HepG2 (cell line): ENCODE results near the gene SLC15A3. TPM values are rescaled to one million over a fixed set of nuclear protein-coding genes. Genes with fewer than 3 reads are reported as not detected.

Source experiments
- ATAC-seq: fragments of 200-7000 bp; cut with Tn5 transposase; 3 replicates; pipeline ENCODE4 v1.9.1; 2020; ENCODE audit warnings: mild to moderate bottlenecking, moderate library complexity
- BruUV-seq: library from RNA; stranded (reverse); fragments of 400-500 nt; replicated peaks from 2 replicates; lab custom pipeline; 2021; lab: Mats Ljungman, UMichigan
- CTCF ChIA-PET: fragments of 300-600 bp; formaldehyde crosslinking; extraction: SDS; loops from one replicate; lab custom pipeline; 2021; ENCODE audit warnings: low total read pairs, inconsistent platforms, low intra/inter-chr PET ratio; lab: Yijun Ruan, JAX
- POLR2A ChIA-PET: fragments of 350-600 bp; sonication (Branson Sonifier 250); formaldehyde crosslinking; loops from one replicate; lab custom pipeline; 2020; ENCODE audit warnings: antibody characterized with exemption, inconsistent platforms; lab: Yijun Ruan, JAX
- DNase-seq: peaks from one replicate; pipeline ENCODE4 v3.0.0-alpha.2; 2015; ENCODE audit warnings: low spot score
- FAIRE-seq: peaks from 3 replicates; lab custom pipeline; 2011; peaks lifted over from hg19 to GRCh38; lab: Jason Lieb, UNC
- H2AFZ ChIP-seq: one replicate; pipeline ENCODE4 v1.6.1; 2011; ENCODE audit warnings: low read length, inconsistent platforms
- H3K27ac ChIP-seq: fragments of 300-600 bp; 3 replicates; pipeline ENCODE4 v1.8.0; 2011; ENCODE audit warnings: mixed run types, mild to moderate bottlenecking, mixed read lengths, low read length, inconsistent platforms; ENCODE audit not compliant: insufficient read depth; ENCODE audit errors: extremely low read length
- H3K27me3 ChIP-seq, 2 experiments: fragments of 200-600 bp in 1 of 2; 2 replicates in 1 of 2; 3 replicates in 1 of 2; pipeline versions ENCODE4 v1.6.0 to v1.8.0; 2011; ENCODE audit warnings: low read length in 2 of 2, mild to moderate bottlenecking in 2 of 2, moderate library complexity in 2 of 2, inconsistent platforms in 1 of 2; ENCODE audit not compliant: insufficient read depth in 2 of 2, control insufficient read depth in 1 of 2
- H3K36me3 ChIP-seq, 2 experiments: fragments of 200-600 bp in 1 of 2; replicated peaks in 1 of 2; 2 replicates in 1 of 2; 3 replicates in 1 of 2; pipeline versions ENCODE4 v1.5.1 to v1.8.0; 2011; ENCODE audit warnings: low read length in 2 of 2, inconsistent platforms in 1 of 2; ENCODE audit not compliant: insufficient read depth in 2 of 2, control insufficient read depth in 1 of 2
- H3K4me1 ChIP-seq: 2 replicates; pipeline ENCODE4 v1.5.1; 2012; ENCODE audit warnings: low read length, inconsistent platforms; ENCODE audit not compliant: insufficient read depth
- H3K4me2 ChIP-seq: 2 replicates; pipeline ENCODE4 v1.6.0; 2011; ENCODE audit warnings: low read depth, low read length, inconsistent platforms
- H3K4me3 ChIP-seq, 3 experiments: fragments of 200-600 bp in 1 of 3; sonication (generic), shearing (Covaris generic) in 1 of 3; replicated peaks in 1 of 3; 2 replicates each; pipeline ENCODE4 v1.5.1; 2011 to 2016; ENCODE audit warnings: low read length in 3 of 3, inconsistent platforms in 2 of 3, low read depth in 2 of 3, mild to moderate bottlenecking in 2 of 3, control low read depth in 1 of 3, mixed read lengths in 1 of 3; ENCODE audit not compliant: insufficient read depth in 1 of 3
- H3K79me2 ChIP-seq: one replicate; pipeline ENCODE4 v1.6.1; 2011; ENCODE audit warnings: low read length, inconsistent platforms; ENCODE audit not compliant: insufficient read depth
- H3K9ac ChIP-seq: 2 replicates; pipeline ENCODE4 v1.6.0; 2011; ENCODE audit warnings: mild to moderate bottlenecking, low read depth, low read length, inconsistent platforms; ENCODE audit not compliant: insufficient read depth
- H3K9me3 ChIP-seq: 2 replicates; pipeline ENCODE4 v1.5.1; 2012; ENCODE audit warnings: mild to moderate bottlenecking, low read length
- H4K20me1 ChIP-seq: 2 replicates; pipeline ENCODE4 v1.6.0; 2011; ENCODE audit warnings: inconsistent platforms, mild to moderate bottlenecking, low read length, moderate library complexity; ENCODE audit not compliant: insufficient read depth
- ATAD3A ChIP-seq: sonication (generic); formaldehyde crosslinking; IDR thresholded peaks from 2 replicates; pipeline ENCODE4 v1.4.0; 2020; ENCODE audit warnings: missing genetic modification reagents
- BHLHE40 ChIP-seq: IDR thresholded peaks from 2 replicates; pipeline ENCODE4 v1.6.1; 2011; ENCODE audit warnings: low read length, improper control_type of control experiment
- CBX5 ChIP-seq: sonication (generic); formaldehyde crosslinking; IDR thresholded peaks from 2 replicates; pipeline ENCODE4 v1.4.0; 2020; ENCODE audit warnings: missing genetic modification reagents, borderline replicate concordance
- ELF3 ChIP-seq: IDR thresholded peaks from 2 replicates; pipeline ENCODE4 v1.6.1; 2016; ENCODE audit warnings: missing genetic modification reagents, missing compliant biosample characterization
- ERF ChIP-seq: IDR thresholded peaks from 2 replicates; pipeline ENCODE4 v1.6.1; 2018; ENCODE audit warnings: missing biosample characterization, missing genetic modification reagents
- FOXO1 ChIP-seq: sonication (generic); formaldehyde crosslinking; IDR thresholded peaks from 2 replicates; pipeline ENCODE4 v1.4.0; 2020; ENCODE audit warnings: missing genetic modification reagents
- GATAD2A ChIP-seq: IDR thresholded peaks from 2 replicates; pipeline ENCODE4 v1.6.1; 2016
- HOXA3 ChIP-seq: sonication (generic); formaldehyde crosslinking; IDR thresholded peaks from 2 replicates; pipeline ENCODE4 v1.5.0; 2020; ENCODE audit warnings: missing genetic modification reagents
- HOXA5 ChIP-seq: sonication (generic); formaldehyde crosslinking; IDR thresholded peaks from 2 replicates; pipeline ENCODE4 v1.4.0; 2020; ENCODE audit warnings: missing genetic modification reagents
- IKZF4 ChIP-seq: sonication (generic); formaldehyde crosslinking; IDR thresholded peaks from 2 replicates; pipeline ENCODE4 v1.5.1; 2020; ENCODE audit warnings: borderline replicate concordance, mild to moderate bottlenecking, low read depth, missing genetic modification reagents; ENCODE audit errors: not compliant biosample characterization
- KAT8 ChIP-seq: IDR thresholded peaks from 2 replicates; pipeline ENCODE4 v1.6.1; 2016; ENCODE audit warnings: missing genetic modification reagents, missing compliant biosample characterization
- MIXL1 ChIP-seq: IDR thresholded peaks from 2 replicates; pipeline ENCODE4 v1.6.1; 2016
- NCOR1 ChIP-seq: fragments of 200-600 bp; sonication (generic); IDR thresholded peaks from 2 replicates; pipeline ENCODE4 v1.7.0; 2017; ENCODE audit warnings: antibody characterized with exemption, low read length, borderline replicate concordance
- RAD21 ChIP-seq: fragments of 450-650 bp; formaldehyde crosslinking; IDR thresholded peaks from 2 replicates; pipeline ENCODE4 v1.5.0; 2020; ENCODE audit warnings: mild to moderate bottlenecking
- SMC3 ChIP-seq: IDR thresholded peaks from 2 replicates; pipeline ENCODE4 v1.6.1; 2011; ENCODE audit warnings: low read length, improper control_type of control experiment
- SMYD3 ChIP-seq: sonication (generic); formaldehyde crosslinking; IDR thresholded peaks from 2 replicates; pipeline ENCODE4 v1.8.1; 2023; ENCODE audit warnings: mild to moderate bottlenecking, missing genetic modification reagents
- SOX5 ChIP-seq: IDR thresholded peaks from 2 replicates; pipeline ENCODE4 v1.6.1; 2016; ENCODE audit warnings: borderline replicate concordance
- SP5 ChIP-seq: IDR thresholded peaks from 2 replicates; pipeline ENCODE4 v1.6.1; 2016; ENCODE audit warnings: low read depth, borderline replicate concordance
- SSRP1 ChIP-seq: IDR thresholded peaks from 2 replicates; pipeline ENCODE4 v1.6.1; 2016; ENCODE audit warnings: control low read depth
- ZFAT ChIP-seq: sonication (generic); formaldehyde crosslinking; conservative IDR thresholded peaks from 2 replicates; pipeline ENCODE4 v1.8.1; 2023; ENCODE audit warnings: missing genetic modification reagents, inconsistent platforms
- ZFP1 ChIP-seq: IDR thresholded peaks from 2 replicates; pipeline ENCODE4 v1.6.1; 2016
- ZFX ChIP-seq: sonication (generic); formaldehyde crosslinking; IDR thresholded peaks from 2 replicates; pipeline ENCODE4 v1.4.0; 2020; ENCODE audit warnings: mild to moderate bottlenecking, low read depth, missing genetic modification reagents, moderate library complexity
- ZNF329 ChIP-seq: sonication (generic); formaldehyde crosslinking; IDR thresholded peaks from 2 replicates; pipeline ENCODE4 v1.9.0; 2021; ENCODE audit warnings: low read depth, mild to moderate bottlenecking, missing genetic modification reagents
- ZNF496 ChIP-seq: sonication (generic); formaldehyde crosslinking; IDR thresholded peaks from 2 replicates; pipeline ENCODE4 v1.8.1; 2023; ENCODE audit warnings: mild to moderate bottlenecking, moderate library complexity, missing genetic modification reagents; ENCODE audit not compliant: insufficient replicate concordance
- ZNF572 ChIP-seq: sonication (generic); formaldehyde crosslinking; IDR thresholded peaks from 2 replicates; pipeline ENCODE4 v1.5.1; 2020; ENCODE audit warnings: mild to moderate bottlenecking, missing genetic modification reagents
- ZNF616 ChIP-seq: sonication (generic); formaldehyde crosslinking; IDR thresholded peaks from 2 replicates; pipeline ENCODE4 v1.5.0; 2020; ENCODE audit warnings: low read depth, mild to moderate bottlenecking, missing genetic modification reagents
- ZNF83 ChIP-seq: sonication (generic); formaldehyde crosslinking; IDR thresholded peaks from 2 replicates; pipeline ENCODE4 v1.4.0; 2020; ENCODE audit warnings: missing genetic modification reagents, mild to moderate bottlenecking, borderline replicate concordance
- WGBS: methylation state at CpG from one replicate; pipeline ENCODE4 v1.1.6; 2017; ENCODE audit warnings: low lambda C conversion rate; 5-methylcytosine and 5-hydroxymethylcytosine counted together
- in situ Hi-C: cut with HindIII; loops from 2 replicates; pipeline ENCODE4 v1.10.0; 2017; ENCODE audit warnings: low pct_unique_long_range_greater_than_20kb; ENCODE audit not compliant: extremely low pct_ligation_motif_present
- intact Hi-C: fragments of 100-400 bp; cut with micrococcal nuclease; formaldehyde crosslinking; loops from one replicate; pipeline ENCODE4 v1.10.0; 2022; ENCODE audit not compliant: unreplicated experiment
- polyA plus RNA-seq, 8 experiments: library from polyadenylated mRNA; depleted of rRNA in 3 of 8; stranded (reverse) in 7 of 8; unstranded in 1 of 8; fragments of >200 nt; fragmentation: Illumina TruSeq in 4 of 8; extraction: Trizol in 4 of 8; gene quantifications; 2 replicates each; pipeline versions ENCODE4 v1.2.1 to v1.2.3, GENCODE V29; 2011 to 2016; ENCODE audit warnings: low read depth in 4 of 8, missing spikeins in 1 of 8, mixed read lengths in 1 of 8; ENCODE audit not compliant: insufficient read depth in 1 of 8
- total RNA-seq, 5 experiments: library from RNA; depleted of rRNA; stranded (reverse); fragments of >200 nt; fragmentation: Illumina TruSeq; extraction: Trizol; gene quantifications; 2 replicates each; pipeline ENCODE4 v1.2.3, GENCODE V29; 2016; ENCODE audit warnings: low read depth in 1 of 5
- TF ChIP-seq, protein P1 (sequence below): sonication (generic); formaldehyde crosslinking; IDR thresholded peaks from 2 replicates; pipeline ENCODE4 v1.5.0; 2020; ENCODE audit warnings: mild to moderate bottlenecking, missing genetic modification reagents, moderate library complexity

The SLC15A3 gene
- total and polyA plus RNA-seq, 2 of the 13 experiments (the other 11 are each of a cell fraction or from before 2014, with no cell fraction given) = 0.45 to 0.77 TPM

DNA sequence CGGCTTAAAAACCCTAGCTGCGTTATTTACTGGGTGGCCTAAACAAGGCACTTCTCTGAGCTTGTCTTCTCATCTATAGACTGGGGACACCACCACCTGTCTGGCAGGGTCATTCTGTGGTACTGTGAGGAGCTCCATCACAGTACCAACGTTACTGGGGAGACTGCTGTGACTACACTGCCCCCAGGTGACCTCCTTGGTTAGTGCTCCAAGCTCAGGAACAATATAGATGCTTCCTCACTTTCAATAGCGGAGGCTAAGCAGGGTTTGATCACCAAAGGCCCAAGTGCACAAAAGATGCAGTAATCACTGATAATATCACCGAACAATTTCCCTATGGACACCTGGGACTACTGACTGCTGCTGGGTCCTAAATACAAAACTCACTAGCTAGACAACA is 64.4 kb downstream of the SLC15A3 start:
- DNase-seq (peak; percentile 66), ATAC-seq (peak; percentile 98), FAIRE-seq (peak; percentile 90)
- no peak overlapping the region for H3K27ac ChIP-seq
- no peaks in the 10 kb centered on the region for H3K79me2 ChIP-seq
- H3K9me3 ChIP-seq = no peaks in the 10 kb centered on the region
- H3K4me1 ChIP-seq = no peaks in the 10 kb centered on the region
- BruUV-seq = no TSS peak
- no peaks in the 10 kb centered on the region for H3K27me3 ChIP-seq
- peaks cover 2 to 10% of the 10 kb centered on the region in 2 experiments; a peak in 3 of 5 replicates for H3K36me3 ChIP-seq
- intact Hi-C loops = loop anchor here (1.0 to 5.0 kb wide), 2 partner anchors 56 to 110 kb away; no protein-coding TSS in a partner anchor
- in situ Hi-C loops = no loop called here
- no peak overlapping the region for H3K4me3 ChIP-seq
- H4K20me1 ChIP-seq = no peaks in the 10 kb centered on the region
- ChIA-PET POLR2A (interaction anchor here (1.0 to 1.6 kb wide), 5 partner anchors 12 to 56 kb away, joined by 3 to 13 read pairs (median 4); partner anchors contain the start of gene PRPF19), CTCF (interaction anchor here (0.8 to 4.3 kb wide), 5 partner anchors 12 to 112 kb away, joined by 3 to 81 read pairs (median 4); no protein-coding TSS in a partner anchor)
- H3K9ac ChIP-seq = no peak overlapping the region
- no peak overlapping the region for H3K4me2 ChIP-seq
- no peak overlapping the region for H2AFZ ChIP-seq
- WGBS = 75% methylated on average over 2 of the region's 5 CpGs
- TF ChIP-seq HOXA3 (CRISPR knock-in tag) (0 out of 2 replicates have a peak, but pooled peaks have one; percentile 15), KAT8 (CRISPR knock-in tag) (peak; percentile 35; the same call in 1 of the 2 replicates), NCOR1 (no peak), ZNF83 (CRISPR knock-in tag) (no peak), ZNF329 (CRISPR knock-in tag) (no peak), ELF3 (0 out of 2 replicates have a peak, but pooled peaks have one; percentile 40), ZNF616 (CRISPR knock-in tag) (0 out of 2 replicates have a peak, but pooled peaks have one; percentile 68), SMYD3 (no peak), HOXA5 (CRISPR knock-in tag) (no peak), BHLHE40 (0 out of 2 replicates have a peak, but pooled peaks have one; percentile 23), ZFP1 (CRISPR knock-in tag) (0 out of 2 replicates have a peak, but pooled peaks have one; percentile 22), ZFAT (CRISPR knock-in tag) (no peak), SOX5 (CRISPR knock-in tag) (0 out of 2 replicates have a peak, but pooled peaks have one; percentile 20), SSRP1 (0 out of 2 replicates have a peak, but pooled peaks have one; percentile 44), RAD21 (CRISPR knock-in tag) (peak; percentile 93), ERF (CRISPR knock-in tag) (0 out of 2 replicates have a peak, but pooled peaks have one; percentile 48), IKZF4 (CRISPR knock-in tag) (no peak), GATAD2A (0 out of 2 replicates have a peak, but pooled peaks have one; percentile 28), ZNF496 (CRISPR knock-in tag) (no peak), MIXL1 (CRISPR knock-in tag) (0 out of 2 replicates have a peak, but pooled peaks have one; percentile 21), CBX5 (peak; percentile 50; the same call in 1 of the 2 replicates), SMC3 (peak; percentile 98), ZFX (CRISPR knock-in tag) (no peak), SP5 (0 out of 2 replicates have a peak, but pooled peaks have one; percentile 4), ATAD3A (CRISPR knock-in tag) (no peak), FOXO1 (peak; percentile 37; the same call in 1 of the 2 replicates), ZNF572 (CRISPR knock-in tag) (no peak)
- TF ChIP-seq, protein P1, sequence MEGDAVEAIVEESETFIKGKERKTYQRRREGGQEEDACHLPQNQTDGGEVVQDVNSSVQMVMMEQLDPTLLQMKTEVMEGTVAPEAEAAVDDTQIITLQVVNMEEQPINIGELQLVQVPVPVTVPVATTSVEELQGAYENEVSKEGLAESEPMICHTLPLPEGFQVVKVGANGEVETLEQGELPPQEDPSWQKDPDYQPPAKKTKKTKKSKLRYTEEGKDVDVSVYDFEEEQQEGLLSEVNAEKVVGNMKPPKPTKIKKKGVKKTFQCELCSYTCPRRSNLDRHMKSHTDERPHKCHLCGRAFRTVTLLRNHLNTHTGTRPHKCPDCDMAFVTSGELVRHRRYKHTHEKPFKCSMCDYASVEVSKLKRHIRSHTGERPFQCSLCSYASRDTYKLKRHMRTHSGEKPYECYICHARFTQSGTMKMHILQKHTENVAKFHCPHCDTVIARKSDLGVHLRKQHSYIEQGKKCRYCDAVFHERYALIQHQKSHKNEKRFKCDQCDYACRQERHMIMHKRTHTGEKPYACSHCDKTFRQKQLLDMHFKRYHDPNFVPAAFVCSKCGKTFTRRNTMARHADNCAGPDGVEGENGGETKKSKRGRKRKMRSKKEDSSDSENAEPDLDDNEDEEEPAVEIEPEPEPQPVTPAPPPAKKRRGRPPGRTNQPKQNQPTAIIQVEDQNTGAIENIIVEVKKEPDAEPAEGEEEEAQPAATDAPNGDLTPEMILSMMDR = peak; percentile 95
